GM18868 (cell line): ENCODE data around the gene SMIM36.
"Not testable (repeated sequence)": the region's sequence is repeated elsewhere in the genome, so short reads cannot be mapped to it uniquely, and the experiment has no call there.

Experiments used
- ATAC-seq: cut with Tn5 transposase; IDR thresholded peaks from one replicate; pipeline ENCODE4 v1.9.1; 2021; ENCODE audit warnings: mild to moderate bottlenecking, moderate library complexity; ENCODE audit not compliant: unreplicated experiment

The SMIM36 gene

DNA sequence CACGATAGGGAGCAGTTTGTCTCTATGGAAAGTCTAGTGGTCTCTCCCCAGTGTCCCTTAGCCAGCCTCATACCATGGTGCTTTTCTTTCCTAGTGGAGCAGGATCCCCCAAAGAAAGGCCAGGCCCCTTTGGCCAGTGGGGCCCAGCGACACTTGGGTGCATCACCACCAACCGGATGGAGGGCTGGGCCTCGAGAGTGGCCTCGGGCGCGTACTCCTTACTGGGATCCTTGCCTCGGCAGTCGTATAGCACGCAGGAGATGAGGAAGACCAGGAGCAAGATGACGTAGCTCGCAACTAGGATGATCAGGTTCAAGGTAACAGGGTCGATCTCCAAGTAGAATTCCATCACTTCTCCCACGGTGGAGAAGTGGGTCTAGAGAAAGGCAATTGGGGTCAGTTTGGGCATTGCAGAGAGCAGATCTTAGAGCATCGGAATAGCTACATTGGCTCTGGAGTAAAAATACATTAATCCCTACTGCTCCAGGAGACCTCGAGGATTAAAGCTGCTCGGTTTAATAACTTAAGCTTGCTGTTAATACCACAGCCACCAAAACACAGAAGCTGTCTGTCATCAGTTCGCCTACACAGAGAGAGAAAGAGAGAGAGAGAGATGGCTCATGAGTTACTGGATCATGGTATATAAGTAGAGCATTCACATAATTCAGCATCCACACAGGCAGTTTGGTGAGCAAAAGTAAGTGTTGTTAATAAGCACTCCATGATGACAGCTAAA lies at the start of gene SMIM36:
Gene SMIM36 (minus strand): TSS at position 467 of the 736 bp plus-strand sequence.
- ATAC-seq = no peak

DNA sequence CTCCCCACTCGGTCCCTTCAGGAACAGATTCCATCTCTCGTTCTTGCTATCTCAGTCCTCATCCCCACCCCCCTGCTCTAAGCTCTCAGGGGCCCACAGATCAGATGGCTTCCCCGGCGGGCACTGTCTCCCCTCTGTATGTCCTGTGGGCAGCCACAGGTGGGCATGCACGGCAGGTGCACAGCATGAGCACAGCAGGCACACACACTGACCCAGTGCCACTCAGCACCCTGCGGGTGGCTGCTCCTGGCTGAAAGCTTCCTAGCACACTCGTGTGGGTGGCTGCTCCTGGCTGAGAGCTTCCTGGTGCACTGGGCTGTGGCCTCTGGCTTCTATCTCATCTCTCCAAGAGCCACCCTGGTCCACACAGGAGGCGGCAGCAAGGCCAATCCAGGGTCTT lies 44.5 kb upstream of the SMIM36 start:
- ATAC-seq = no peak

DNA sequence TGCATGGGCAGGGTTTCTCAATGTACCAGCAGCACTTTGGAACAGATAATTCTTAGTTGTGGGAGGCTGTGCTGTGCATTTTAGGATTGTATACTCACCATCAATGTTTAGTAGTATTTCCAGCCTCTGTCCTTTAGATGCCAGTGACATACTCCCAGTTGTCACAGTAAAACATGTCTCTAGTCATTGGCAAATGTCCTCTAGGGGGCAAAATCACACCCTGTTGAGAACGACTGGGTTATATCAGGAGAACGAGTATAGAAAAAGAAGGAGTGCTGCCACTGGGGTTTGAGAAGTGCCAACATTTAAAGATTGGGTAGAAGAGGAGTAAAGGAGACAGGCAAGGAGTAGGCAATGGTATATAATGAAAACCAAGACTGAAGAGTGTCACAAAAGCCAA lies 37.9 kb upstream of the SMIM36 start:
- ATAC-seq = no peak

DNA sequence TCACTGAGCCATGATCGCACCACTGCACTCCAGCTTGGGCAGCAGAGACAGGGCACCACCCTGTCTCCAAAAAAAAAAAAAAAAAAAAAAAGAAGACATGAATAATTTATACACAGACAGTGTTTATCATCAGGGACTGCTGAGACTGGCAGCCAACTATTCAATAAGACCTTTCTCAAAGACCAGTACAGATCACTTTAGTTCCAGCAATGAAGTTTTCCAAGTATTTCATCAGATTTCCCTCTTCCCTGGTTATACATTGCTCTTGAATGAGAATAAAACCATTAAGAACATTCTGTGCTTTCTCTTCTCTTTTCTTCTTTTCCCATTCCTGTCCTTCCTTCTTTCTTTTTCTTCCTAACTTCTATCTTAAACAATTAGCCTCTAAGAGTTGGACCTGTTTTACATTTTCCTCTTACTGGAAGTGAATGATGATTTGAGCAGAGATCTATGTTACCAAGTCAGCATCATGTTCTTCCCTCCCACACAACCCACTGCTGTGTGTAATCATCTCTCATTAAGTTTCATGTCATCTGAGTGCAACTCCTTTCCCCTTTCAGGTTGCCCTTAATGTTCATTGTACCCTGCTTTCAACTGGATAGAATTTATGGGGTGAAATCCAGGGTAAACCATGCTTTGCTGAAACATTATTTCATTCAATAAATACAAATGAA lies 35.9 kb upstream of the SMIM36 start:
- ATAC-seq = no peak

- ATAC-seq = no peak
These were observed 35.2 kb upstream of the SMIM36 start for GRCh38 chr17:55546481-55546880.

DNA sequence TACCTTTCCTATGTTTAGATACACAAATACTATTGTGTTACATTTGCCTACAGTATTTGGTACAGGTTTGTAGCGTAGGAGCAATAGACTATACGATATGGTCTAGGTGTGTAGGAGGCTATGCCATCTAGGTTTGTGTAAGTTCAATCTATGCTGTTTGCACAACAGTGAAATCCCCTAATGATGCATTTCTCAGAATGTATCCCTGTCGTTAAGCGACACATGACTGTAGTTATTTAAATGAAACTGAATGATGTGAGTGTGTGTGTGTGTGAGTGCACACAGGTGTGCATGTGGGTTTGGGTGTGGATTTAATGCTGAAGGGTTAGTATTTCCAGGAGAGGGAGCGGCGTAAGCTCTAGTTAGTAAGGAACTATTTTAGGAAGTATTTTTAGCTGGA lies 34.6 kb upstream of the SMIM36 start:
- peak; percentile 66 for ATAC-seq

DNA sequence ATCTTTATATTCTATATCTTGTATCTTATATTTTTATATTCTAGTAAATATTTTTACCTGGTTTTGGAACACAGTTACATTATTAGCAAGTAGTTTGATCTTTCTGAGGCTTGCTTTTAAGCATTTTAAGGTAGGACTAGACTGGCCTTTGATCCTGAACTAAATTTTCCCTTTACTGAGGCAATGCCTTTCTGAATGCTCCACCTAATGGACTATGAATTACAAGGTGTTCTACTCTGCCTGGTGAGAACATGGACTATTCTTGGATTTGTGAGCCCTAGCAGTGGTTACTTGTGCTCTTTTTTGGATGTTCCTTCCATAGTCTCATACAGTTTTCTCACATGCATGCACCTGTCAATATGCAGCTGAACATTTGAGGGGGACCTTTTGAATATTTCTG lies 32.5 kb upstream of the SMIM36 start:
- no peak for ATAC-seq

- ATAC-seq = no peak
These were observed 29.3 kb upstream of the SMIM36 start for GRCh38 chr17:55540414-55541091.

DNA sequence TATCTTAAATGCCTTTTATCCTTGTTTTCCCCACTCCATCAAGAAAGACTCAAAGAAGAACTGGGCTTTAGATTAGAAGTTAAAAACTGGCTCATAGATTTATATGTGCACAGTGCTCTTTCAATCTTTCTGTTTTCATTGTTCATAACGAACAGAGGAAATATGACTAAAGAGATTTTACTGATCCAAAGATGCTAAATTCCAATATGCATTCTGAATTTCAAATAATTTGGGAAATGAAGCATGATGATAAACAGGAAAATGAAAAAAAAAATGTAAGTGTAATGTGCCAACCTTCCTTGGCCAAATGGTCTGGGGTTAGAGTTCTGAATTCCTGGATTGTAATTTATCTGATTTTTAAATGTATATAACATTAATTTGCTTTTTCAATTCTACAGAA lies 25.0 kb upstream of the SMIM36 start:
- ATAC-seq = no peak

DNA sequence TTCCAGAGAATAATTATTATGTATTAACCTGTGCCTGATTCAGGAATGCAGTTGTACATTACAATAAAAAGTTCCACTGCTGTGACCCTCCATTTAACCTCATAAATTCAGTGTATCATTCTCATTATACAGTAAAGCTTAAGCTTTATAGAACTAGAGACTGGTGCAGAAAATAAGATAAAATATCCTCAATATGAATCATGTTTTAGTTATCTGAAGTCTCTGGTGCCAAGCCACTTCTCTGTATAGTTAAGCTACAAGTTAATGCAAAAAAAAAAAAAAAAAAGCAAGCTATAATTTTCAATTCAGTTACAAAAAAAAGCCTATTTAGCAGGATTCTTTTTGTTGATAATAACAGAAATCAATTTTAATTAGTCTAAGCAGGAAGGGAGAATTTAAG lies 22.4 kb upstream of the SMIM36 start:
- no peak for ATAC-seq

GRCh38 chr17:55532670-55533069 lies 21.4 kb upstream of the SMIM36 start:
- no peak for ATAC-seq

GRCh38 chr17:55531053-55531728 lies 19.9 kb upstream of the SMIM36 start:
- ATAC-seq = no peak

DNA sequence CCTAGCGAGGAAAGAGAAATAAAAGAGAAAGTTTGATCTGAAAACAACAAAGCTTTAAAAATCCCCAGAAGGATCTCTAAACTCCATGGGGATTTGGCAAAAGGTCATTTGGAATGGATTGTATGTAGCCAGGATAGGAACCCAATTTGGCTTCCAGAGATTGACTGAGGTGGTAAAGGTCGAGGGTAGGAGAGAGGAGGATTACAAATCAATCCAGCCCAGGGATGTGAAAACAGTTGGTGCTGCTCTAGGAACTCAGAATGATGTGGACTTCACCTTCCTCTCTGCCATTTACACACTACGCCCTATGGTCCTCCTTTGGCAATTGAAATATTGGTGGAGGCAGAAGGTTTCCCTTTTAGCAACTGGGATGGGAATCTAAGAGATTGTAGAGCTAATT lies 18.8 kb upstream of the SMIM36 start:
- ATAC-seq = no peak

- no peak for ATAC-seq
These were observed 16.4 kb upstream of the SMIM36 start for GRCh38 chr17:55527540-55528118.

DNA sequence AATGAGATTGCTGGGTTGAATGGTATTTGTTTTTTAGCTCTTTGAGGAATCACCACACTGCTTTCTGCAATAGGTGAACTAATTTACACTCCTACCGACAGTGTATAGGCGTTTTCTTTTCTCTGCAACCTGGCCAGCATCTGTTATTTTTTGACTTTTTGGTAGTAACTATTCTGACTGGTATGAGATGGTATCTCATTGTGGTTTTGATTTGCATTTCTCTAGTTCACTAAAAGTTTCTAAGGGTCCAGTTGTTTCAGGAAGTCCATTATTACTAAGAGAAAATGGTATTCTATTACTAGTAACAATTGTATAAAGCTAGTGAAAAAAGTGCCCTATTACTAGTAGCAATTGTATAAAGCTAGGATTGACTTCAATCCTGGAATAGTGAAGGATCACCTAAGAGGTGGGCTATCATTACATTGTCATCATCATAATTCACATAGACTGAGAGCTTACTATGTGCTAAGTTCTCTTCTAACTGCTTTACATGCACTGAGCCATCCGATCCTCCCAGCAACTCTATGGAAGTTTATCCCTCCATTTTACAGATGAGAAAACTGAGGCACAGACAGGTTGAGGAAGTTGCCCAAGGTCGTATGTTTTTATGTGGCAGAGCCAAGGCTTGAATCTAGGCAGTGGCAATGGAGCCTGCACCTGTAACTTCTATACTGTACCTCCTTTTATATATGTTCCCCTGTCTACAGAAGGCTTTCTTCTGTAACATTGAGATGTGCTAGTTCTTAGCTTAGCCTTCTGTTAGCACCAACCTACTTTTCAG lies 13.4 kb upstream of the SMIM36 start:
- ATAC-seq = peak; percentile 75

GRCh38 chr17:55523032-55523431 lies 11.8 kb upstream of the SMIM36 start:
- not testable (repeated sequence) for ATAC-seq

DNA sequence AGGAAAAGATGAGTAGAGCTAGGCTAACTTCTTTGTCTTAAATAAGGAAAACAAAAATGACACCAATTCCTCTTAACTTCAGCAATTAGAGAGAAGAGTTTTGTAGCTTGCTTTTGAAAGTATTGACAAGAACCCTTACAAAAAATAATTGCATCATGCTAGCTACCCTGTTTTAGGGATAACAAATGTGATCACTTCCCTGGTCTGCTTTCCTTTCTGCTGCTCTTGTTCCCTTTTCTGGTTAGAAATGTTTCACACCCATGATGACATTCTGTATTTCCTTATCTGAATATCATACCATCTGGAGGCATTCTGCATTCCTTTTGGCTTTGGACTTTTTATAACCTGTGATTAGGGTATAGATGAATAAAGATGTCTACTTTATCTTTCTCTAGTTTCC lies 9.9 kb upstream of the SMIM36 start:
- no peak for ATAC-seq

- ATAC-seq = no peak
These were observed 9.2 kb upstream of the SMIM36 start for GRCh38 chr17:55520402-55520801.

DNA sequence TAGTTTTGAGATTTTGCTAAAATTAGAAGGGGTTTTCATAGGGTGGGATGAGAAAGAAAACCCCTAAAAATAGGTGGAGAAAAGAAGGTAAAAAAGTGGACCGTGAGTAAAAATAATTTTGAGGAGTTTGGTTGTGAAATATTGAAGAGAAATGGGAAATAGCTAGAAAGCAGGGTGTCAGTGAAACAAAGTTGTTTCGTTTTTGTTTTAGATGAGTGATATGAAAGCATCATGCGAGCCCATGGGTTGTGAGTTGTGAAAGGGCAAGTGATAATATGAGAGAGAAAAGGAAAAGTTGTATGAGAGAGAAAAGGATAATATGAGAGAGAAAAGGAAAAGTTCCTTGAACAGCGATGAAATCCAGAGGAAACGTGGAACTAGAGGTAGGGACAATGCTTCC lies 7.3 kb upstream of the SMIM36 start:
- ATAC-seq = peak; percentile 55

DNA sequence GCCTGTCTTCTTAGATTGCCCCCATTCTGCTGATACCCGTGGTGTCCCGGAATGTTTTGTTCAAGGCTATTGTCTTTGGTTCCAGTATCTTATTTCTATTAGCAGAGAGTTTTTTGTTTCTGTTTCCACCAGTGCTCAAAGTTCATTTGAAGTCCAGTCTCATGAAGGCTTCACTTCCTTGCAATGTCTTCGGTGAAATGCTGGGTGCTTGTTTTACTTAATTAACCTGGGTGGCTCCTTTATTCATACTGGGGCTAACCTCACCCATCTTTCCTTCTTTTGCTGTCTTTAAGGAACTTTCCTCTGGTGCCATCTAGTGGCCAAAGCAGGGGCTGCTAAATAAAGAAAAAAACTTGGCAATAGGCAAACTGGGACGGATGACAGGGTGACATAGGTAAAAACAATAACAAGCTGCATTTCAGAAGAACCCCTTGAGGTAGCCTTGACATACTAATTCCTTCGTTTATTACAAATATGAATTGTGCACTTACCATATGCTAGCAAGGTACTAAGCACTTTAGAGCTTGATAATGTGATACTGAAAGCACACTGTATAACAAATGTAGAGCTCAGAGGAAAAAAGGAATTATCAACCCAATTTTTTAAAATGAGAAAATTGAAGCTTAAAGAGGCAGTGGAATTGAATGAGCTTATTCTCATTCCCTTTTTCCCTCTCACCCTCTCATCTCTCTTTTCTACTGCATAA lies 2.8 kb upstream of the SMIM36 start:
- peak; percentile 74 for ATAC-seq
